Ovary (tissue), 9 donors: ENCODE measurements around the gene SGCB. TPM values are rescaled to one million over a fixed set of nuclear protein-coding genes. Genes with fewer than 3 reads are reported as not detected.
A peak's percentile ranks its signal among the peaks of the same experiment; 100 is the strongest.

Experiments used
- DNase-seq, 5 donors: peaks; one replicate each; pipeline ENCODE4 v3.0.0-alpha.2; 2019 to 2020
- H3K27ac ChIP-seq, 2 donors: fragments of 200-600 bp; one replicate each; pipeline versions ENCODE4 v1.5.1 to v1.8.0; 2019 to 2022
- H3K27me3 ChIP-seq: fragments of 200-600 bp; one replicate; pipeline ENCODE4 v1.8.0; 2022
- H3K36me3 ChIP-seq: fragments of 200-600 bp; sonication (generic); one replicate; pipeline ENCODE4 v1.5.1; 2019
- H3K4me1 ChIP-seq: one replicate; pipeline ENCODE4 v1.8.1; 2013; ENCODE audit warnings: mild to moderate bottlenecking, moderate library complexity; ENCODE audit not compliant: insufficient read depth
- H3K4me3 ChIP-seq: fragments of 200-600 bp; sonication (generic); one replicate; pipeline ENCODE4 v1.5.1; 2017
- H3K9me3 ChIP-seq, 2 donors: fragments of 200-600 bp in 1 of 2; sonication (generic) in 1 of 2; one replicate each; pipeline versions ENCODE4 v1.5.1 to v1.8.1; 2013 to 2019; ENCODE audit warnings: mild to moderate bottlenecking in 1 of 2, moderate library complexity in 1 of 2
- CTCF ChIP-seq, 3 donors: fragments of 450-650 bp in 2 of 3; fragments of 200-600 bp in 1 of 3; IDR thresholded peaks; one replicate each; pipeline versions ENCODE4 v1.5.1 to v1.8.0; 2016 to 2022; ENCODE audit warnings: antibody characterized with exemption in 3 of 3, mild to moderate bottlenecking in 1 of 3
- EP300 ChIP-seq: sonication (generic); formaldehyde crosslinking; IDR thresholded peaks from one replicate; pipeline ENCODE4 v1.6.1; 2017; ENCODE audit warnings: antibody characterized with exemption
- POLR2A ChIP-seq: fragments of 450-650 bp; IDR thresholded peaks from one replicate; pipeline ENCODE4 v1.6.1; 2017; ENCODE audit warnings: antibody characterized with exemption, mild to moderate bottlenecking, moderate library complexity
- WGBS, 3 donors: extraction: QIAGEN DNeasy Blood & Tissue Kit in 1 of 3; methylation state at CpG; one replicate each; pipeline versions ENCODE4 v1.1.5 to v1.1.7; 2013 to 2017; 5-methylcytosine and 5-hydroxymethylcytosine counted together
- intact Hi-C, 4 donors: fragments of 100-400 bp; cut with DNase I; formaldehyde crosslinking; loops; one replicate each; pipeline versions ENCODE4 v1.11.0 to v1.15.1; 2022 to 2023
- polyA plus RNA-seq, 2 donors: library from polyadenylated mRNA; stranded (reverse); fragments of 200-250 nt in 1 of 2; fragments of 350-450 nt in 1 of 2; fragmentation: Illumina TruSeq in 1 of 2; extraction: RNeasy Lipid Tissue Mini Kit (QIAGEN cat#74804) in 1 of 2; gene quantifications; one replicate each; pipeline ENCODE4 v1.2.3, GENCODE V29; 2013 to 2014
- total RNA-seq, 7 donors: library from RNA; depleted of rRNA in 2 of 7; stranded (reverse); fragments of >200 nt in 2 of 7; fragmentation: NEBNext Ultra II Directional in 3 of 7; extraction: Animal tissue kit (Norgen Biotek cat#: 25700) in 3 of 7; gene quantifications; one replicate each; pipeline versions ENCODE4 v1.1.0 to v1.2.4, GENCODE V29; 2016 to 2023
- donor health status: DM: no; HTN: no; CAD: no; lungs with moderate emphysema.
- donor health status: DM: no; HTN: no; CAD: no.
- donor health status: Bipolar disorder and iron deficiency.
- donor health status: DM: yes; HTN: yes; CAD: no.
- donor health status: DM: no; HTN: no; CAD: no.
- donor health status: DM: yes; HTN: yes; CAD: no.

The SGCB gene
- total and polyA plus RNA-seq, 9 donors: 21.3 to 58.2 (median 32.7) TPM

DNA sequence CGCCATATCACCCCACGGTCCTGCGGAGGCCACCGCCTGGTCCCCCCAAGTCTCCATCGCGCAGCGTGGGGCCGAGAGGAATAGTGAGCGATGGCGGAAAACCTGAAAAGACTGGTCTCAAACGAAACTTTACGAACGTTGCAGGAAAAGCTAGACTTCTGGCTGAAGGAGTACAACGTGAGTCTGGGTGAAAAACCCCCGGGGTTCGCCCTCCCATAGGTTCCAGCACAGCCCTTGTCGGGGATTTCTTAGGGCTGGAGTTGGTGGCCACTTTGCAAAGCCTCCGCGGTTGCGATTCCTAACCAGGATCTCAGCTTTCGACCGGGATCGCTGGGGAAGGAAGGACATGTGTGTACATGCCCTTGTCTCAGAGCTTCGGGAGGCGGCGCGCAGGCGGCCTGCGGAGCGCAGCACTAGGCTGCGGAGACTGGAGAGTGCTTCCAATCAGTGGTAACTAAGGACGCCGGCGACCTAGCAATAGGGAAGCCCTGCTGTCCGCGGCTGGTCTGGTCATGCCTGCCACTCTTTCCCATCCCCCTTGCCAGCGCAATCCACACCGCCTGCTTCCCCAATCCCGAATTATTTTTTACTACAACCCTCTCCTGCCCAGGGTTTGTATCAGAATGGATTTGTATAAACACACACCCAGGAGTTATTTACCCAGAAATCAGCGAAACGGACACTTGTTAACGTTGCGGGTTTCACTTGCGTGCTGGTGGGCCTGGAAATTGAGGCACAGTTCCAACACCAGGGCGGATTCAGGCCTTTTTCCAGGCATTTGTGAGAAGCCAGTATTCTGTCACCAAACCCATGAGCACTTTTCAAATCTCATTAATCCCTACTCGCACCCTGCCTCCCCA lies 13.7 kb upstream of the SGCB start:
- intact Hi-C loops: no loop called here
- H3K4me3 ChIP-seq: peak overlapping the region; percentile 47
- peaks cover 0 to 9% of the 10 kb centered on the region in 2 donors for H3K9me3 ChIP-seq
- peak overlapping the region in 1 of 2 donors; percentile 29 for H3K27ac ChIP-seq
- no peaks in the 10 kb centered on the region for H3K27me3 ChIP-seq
- TF ChIP-seq CTCF (IDR thresholded peaks at IDR 0.05) (no peak), EP300 (no peak), POLR2A (no peak)
- no peaks in the 10 kb centered on the region for H3K36me3 ChIP-seq
- 13 to 15% (median 13%) methylated on average over 46 of the region's 46 CpGs for WGBS, 3 donors
- H3K4me1 ChIP-seq: no peaks in the 10 kb centered on the region
- peak; percentile 28 to 52 (median 35) for DNase-seq

DNA sequence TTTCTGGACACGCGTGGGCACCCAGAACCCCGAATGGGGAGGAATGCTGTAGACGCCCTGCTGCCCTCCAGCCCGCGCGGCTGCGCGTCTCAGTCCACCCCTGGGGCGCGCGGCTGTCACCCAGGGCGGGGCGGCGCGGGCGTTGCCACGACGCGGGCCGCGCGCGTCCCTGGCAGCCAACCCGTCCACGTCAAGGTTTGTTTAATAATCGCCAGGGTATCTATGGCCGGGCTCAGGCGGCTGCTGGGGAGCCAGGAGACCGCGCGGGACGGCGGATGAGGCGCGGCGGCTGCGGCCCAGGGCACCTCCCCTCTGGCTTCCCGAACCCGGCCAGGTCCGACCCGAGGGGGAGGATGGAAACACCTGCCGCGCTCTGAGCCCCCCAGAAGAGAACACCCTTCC lies 13.1 kb upstream of the SGCB start, which contains the start of gene SPATA18:
SPATA18 (plus strand) TSS at position 92 of the 402 bp plus-strand sequence. CDS start 401 bp downstream, outside the sequence.
- peaks cover 0 to 9% of the 10 kb centered on the region in 2 donors for H3K9me3 ChIP-seq
- H3K36me3 ChIP-seq: no peaks in the 10 kb centered on the region
- H3K27me3 ChIP-seq: no peaks in the 10 kb centered on the region
- peak in 4 of 5 donors; percentile 18 to 34 (median 23) for DNase-seq
- TF ChIP-seq CTCF (IDR thresholded peaks at IDR 0.05) (no peak), POLR2A (no peak), EP300 (no peak)
- 0 to 1% (median 1%) methylated on average over 39 to 44 of the region's 44 CpGs for WGBS, 3 donors
- no peaks in the 10 kb centered on the region for H3K4me1 ChIP-seq
- peak within 1 kb of the TSS in 1 of 2 donors; percentile 29 for H3K27ac ChIP-seq
- H3K4me3 ChIP-seq: peak within 1 kb of the TSS; percentile 47
- intact Hi-C loops: no loop called here

- Histone ChIP-seq H3K4me3 (no peak overlapping the region), H3K27me3 (no peaks in the 10 kb centered on the region), H3K27ac (no peak overlapping the region), H3K36me3 (no peaks in the 10 kb centered on the region), H3K9me3 (peaks cover 0 to 9% of the 10 kb centered on the region in 2 donors), H3K4me1 (no peaks in the 10 kb centered on the region)
- TF ChIP-seq POLR2A: no peak
- no peak for TF ChIP-seq CTCF (IDR thresholded peaks at IDR 0.05)
- TF ChIP-seq EP300: no peak
- WGBS, 3 donors: 83 to 90% (median 88%) methylated on average over 5 of the region's 5 CpGs
- no peak for DNase-seq
- intact Hi-C loops: no loop called here
Measured at GRCh38 chr4:52049266-52049665, 11.2 kb upstream of the SGCB start.

- Histone ChIP-seq H3K27me3 (no peaks in the 10 kb centered on the region), H3K4me3 (no peak overlapping the region), H3K9me3 (no peaks in the 10 kb centered on the region), H3K27ac (no peak overlapping the region), H3K4me1 (no peaks in the 10 kb centered on the region), H3K36me3 (no peaks in the 10 kb centered on the region)
- no peak for TF ChIP-seq POLR2A
- TF ChIP-seq CTCF (IDR thresholded peaks at IDR 0.05): no peak
- no peak for TF ChIP-seq EP300
- intact Hi-C loops: no loop called here
- 95 to 100% (median 100%) methylated on average over 1 of the region's 1 CpG for WGBS, 3 donors
- no peak for DNase-seq
Measured at GRCh38 chr4:52045028-52045427, 6.9 kb upstream of the SGCB start.
